Stimulated activated CD4-positive, alpha-beta T cell treated with anti-CD3 and anti-CD28 coated beads, Interleukin-15, amount 100 ng/mL, for 48 hours (primary cell): Measurements from ENCODE around the gene MAP2K6.

Experiments
- DNase-seq, 2 donors: peaks; one replicate each; pipeline ENCODE4 v3.0.0-alpha.2; 2020; ENCODE audit warnings: low read depth in 2 of 2

Gene MAP2K6

DNA sequence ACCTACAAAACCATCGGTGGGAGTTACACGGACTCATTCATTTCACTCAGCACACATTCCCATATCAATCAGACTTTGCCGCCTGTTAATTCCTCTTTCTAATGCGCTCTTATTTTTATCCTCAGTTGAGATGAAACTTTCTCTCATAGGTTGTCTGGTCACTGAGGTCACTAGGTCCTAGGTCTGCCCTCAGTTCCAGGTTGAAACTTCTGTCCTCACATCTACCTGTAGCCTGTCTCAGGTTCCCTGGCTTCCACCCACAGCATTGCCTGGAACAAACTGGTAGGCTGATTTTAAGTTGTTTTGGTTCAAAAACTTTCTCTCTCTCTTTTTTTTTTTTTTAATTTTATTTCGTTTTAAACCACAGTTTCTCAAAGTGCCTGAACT lies 119.7 kb downstream of the MAP2K6 start:
- no peak for DNase-seq

DNA sequence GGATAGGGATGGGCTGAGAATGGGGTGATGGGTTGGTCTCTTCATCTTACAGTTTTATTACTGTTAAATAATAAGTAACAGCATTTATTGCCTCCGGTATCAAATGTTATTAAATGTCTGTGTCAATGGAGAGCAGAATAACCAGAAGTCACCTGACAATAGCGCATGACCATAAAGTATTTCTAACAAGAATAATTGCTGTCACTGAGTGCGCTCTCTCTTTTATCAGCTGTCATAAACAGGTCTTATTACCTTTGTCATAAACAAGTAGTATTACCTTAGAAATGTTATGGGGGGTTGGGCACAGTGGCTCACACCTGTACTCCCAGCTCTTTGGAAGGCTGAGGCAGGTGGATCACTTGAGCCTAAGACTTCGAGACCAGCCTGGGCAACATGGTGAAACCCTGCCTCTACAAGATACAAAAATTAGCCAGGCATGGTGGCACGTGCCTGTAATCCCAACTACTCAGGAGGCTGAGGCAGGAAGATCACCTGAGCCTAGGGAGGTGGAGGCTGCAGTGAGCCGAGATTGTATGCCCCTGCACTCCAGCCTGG lies 120.6 kb downstream of the MAP2K6 start:
- no peak for DNase-seq

DNA sequence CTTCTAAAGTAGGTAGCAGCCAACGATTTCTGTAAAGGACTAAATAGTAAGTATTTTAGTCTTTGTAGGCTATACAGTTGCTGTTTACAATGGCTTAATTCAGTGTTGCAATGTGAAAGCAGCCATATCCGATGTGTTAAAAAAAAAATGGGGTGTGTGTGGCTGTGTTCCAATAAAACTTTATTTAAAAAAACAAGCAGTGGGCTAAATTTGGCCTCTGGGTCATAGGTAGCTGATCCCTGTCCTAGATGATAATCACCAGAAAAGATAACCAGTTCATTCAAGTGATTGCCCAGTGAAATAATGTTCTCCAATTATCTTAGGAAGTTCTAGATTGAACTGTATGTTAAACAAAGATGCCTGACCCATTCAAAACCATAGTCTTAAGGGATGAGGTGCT lies 124.3 kb downstream of the MAP2K6 start:
- no peak for DNase-seq

DNA sequence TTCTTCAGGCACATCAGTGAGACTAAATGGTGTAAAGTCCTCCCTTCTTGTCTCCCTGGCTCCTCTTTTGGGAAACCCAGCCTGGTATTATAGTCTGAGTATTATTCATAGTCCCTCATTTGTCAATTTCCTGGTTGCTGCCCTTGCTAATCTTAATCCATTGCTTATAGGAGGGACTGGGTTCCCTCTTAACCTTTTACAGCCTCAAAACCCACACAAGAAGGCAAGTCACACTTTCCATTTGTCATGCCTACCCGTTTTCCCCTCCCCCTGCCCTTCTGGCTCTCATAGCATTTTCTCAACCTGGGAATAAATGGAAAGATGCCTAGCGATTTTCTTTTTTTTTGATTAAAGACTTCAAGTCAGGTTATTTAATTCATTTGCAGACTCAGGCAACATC lies 124.8 kb downstream of the MAP2K6 start:
- peak in 1 of 2 donors; percentile 8 for DNase-seq

DNA sequence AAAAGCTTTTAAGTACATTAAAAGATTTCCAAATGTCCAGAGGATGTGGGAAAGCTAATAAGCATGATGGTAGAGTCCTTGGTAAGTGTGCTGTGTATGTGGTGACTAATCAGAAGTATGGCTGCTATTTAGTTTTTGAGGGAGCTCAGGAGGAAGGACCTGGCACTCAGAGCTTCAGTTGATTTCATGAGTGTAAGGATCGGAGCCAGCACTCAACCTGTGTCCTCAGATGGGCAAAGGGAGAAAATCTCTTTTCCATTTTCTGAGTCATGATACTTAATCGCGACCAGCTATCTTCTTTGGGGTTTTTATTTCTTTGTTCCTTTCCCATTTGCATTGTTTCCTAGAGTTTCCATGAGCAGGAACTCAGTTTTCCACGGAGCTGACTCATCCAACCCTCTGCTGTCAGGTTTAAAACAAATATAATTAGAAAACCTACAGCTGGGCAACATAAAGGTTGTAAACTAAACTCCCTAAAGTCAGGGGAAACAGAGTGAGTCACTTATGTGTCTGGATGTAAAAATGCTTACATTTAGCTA lies 125.4 kb downstream of the MAP2K6 start:
- no peak for DNase-seq

DNA sequence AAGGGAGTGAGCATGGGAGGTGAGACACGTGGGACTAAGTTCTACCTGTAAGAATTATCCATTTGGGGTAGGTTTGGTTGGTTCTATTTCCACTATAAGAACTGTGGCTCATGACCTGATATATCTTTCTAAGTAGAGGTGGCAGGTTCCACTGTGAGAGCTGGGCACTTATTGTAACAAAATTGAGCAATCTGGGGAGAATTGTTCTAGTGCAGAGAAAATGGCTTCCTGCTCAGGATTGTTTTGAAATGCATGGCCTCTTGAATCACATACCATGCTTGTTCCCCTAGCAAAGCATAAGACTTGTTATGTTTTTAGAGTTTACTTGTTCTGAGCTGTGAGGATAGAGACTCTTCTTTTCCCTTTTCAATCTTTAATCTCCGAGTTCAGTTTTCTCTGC lies 125.9 kb downstream of the MAP2K6 start:
- DNase-seq: no peak

DNA sequence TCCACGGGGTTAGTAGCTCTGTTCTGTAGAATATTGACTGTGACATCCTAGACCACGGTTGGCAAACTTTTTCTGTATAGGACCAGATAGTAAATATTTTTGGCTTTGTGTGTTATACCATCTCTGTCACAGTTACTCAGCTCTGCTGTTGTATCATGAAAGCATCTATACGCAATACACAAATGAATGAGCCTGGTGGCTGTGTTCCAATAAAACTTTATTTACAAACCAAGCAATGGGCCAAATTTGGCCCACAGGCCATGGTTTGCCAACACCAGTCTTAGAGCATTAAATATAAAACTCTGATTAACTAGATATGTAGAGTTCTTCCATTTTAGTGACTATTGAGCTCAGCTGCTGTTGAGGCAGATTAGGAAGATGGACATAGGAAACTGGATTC lies 132.7 kb downstream of the MAP2K6 start:
- no peak for DNase-seq

DNA sequence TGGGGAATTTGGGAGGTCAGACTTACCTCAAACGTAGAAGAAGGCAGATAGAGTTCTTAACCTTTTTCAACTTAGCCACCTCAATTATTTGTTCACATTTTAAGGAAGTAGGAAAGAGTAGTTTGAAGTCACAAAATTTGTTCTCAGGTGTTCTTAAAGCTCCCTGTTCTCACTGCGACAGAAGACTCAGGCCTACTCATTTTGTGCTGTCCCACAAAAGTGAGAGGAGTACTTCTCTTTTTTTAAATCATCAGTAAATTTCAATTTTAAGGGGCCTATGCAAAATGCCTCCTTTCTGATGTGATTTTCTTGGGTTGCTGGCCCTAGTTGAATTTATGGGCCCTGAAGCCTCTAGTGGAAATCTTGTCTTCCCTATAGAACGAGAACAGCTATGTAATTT lies 133.4 kb downstream of the MAP2K6 start:
- no peak for DNase-seq

DNA sequence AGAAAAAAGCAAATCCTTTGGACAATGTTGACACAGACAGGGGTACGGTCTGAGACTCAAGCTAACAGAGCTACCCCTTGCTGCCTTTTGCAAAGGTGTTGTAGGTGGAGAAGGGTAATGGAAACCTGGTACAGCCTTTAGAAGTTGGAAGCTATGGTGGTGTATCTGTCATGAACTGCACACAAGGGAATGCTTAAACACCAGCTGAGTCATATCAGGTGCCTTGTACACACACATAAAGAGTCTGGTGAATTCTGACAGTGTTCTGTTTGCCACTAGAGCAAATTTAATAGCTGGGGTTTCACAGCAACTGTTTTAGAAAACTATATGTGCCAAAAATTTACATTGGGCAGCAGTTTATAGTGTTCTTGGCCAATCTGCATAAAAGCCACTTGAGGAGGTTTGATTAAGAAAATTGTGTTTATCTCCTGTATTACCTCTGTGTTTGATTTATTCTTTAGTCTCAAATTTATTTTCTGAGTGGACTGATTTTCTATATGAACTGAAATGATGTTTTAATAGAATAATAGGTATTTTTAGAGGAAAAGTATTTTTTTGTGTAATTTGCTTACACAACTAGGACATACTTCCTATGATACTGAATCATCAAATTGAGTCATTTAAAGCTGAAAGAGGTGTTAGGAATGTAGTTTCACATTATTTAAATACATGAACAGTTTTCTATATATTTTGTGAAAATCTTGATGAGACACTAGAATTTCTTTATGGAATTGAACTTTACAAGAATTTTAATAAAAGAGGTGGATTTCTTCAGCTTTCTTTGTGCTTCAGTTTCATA lies 136.9 kb downstream of the MAP2K6 start:
- DNase-seq: no peak

DNA sequence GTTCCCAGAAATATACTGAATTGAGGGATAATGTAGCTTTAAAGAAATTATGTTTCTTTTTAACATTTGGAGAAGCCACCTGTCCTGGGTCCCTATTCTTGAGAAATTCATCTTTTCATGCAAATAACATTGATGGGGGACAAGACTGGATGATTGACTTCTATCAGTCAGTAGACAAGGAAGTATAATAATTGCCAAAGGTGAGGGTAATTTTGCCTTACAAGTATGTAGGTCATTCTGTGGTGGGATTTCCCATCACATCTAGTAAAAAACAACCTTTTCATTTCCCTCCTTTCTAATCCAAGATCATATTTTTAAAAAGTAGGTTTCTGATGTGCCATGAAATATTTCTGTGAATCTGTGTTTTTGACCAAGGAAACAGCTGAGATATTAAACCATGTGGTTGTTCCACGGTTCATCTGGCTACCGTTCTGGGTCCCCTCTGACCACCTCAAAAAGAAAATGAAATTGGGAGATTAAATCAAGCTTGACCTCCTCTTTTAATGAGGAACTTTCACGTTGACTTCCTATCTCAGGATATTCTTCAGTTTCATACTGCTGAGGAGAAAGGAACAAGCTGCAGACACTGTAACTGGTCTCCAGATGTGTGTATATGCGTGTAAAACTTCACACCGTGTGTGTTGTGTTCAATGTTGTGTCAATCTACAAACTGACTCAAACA lies 138.6 kb downstream of the MAP2K6 start:
- DNase-seq: no peak

DNA sequence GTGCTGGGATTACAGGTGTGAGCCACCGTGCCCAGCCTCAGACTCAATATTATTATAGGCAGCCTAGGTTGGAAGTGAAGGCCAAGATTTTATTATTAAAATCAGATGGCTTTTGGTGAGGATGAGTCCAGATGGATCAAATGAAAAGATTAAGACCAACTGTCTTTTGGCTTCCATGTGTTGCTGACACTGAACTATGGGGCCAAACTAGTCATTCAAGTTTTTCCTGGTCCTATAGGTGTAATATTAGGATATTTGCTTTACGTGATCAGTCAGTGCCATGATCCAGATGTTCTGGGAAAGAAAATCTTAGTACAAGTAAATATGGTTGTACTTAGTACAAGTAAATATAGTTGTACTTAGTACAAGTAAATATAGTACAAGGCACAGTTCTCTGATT lies 140.6 kb downstream of the MAP2K6 start:
- DNase-seq: no peak

DNA sequence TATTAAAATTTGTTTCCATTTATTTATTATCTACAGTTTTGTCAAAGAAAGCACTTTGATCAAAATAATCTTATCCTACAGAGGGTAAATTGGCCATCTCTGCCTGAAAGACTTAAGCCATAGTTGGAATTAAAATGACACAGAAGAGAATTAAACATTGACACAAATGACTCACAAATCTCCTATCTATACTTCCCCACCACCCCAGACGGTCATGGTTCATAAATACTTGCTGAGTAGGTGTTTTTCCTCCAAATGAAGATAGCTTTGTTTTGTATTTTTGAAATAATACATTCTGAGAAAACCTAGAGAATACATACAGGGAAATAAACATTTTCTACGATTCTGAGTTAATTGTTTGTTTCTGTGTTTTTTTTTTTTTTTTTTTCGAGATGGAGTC lies 142.8 kb downstream of the MAP2K6 start:
- DNase-seq: no peak

DNA sequence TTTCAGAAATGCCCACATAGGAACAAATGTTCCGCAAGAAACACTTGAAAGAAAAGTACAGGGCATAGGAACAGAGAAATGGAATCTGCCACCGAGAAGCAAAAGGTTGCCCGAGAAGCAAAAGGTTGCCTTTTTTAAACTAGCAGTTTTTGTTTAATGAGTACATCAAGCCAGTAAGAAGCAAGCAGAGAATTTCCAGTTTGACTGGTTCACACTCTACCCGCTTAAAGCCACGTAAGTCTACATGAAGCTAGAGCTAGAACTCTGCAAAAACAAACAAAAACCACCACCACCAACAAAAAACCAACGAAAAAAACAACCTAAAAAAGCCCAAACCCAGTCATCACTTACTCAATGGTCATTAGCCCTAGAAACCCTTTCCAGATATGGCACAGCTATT lies 144.3 kb downstream of the MAP2K6 start:
- no peak for DNase-seq

DNA sequence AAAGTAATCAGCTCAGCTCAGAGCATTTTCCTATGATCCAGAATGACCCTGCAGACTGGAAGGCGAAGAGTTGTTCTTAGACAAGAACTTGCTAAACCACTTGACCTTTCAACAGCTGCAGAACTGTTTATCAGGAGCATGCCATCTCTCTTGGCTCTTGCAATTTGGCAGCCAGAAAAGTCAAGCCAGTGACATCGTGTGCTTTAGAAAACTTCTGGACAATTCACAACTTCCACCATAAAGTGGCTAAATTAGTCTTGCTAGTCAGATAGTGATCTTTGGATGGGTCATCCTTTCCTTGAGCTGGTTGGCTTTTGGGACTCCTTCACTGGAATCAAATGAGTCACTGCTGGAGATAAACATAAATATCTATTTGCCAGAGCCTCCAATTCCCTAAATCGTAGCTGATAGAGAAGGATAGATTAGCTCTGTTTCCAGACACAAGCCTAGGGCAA lies 146.5 kb downstream of the MAP2K6 start:
- DNase-seq: no peak

DNA sequence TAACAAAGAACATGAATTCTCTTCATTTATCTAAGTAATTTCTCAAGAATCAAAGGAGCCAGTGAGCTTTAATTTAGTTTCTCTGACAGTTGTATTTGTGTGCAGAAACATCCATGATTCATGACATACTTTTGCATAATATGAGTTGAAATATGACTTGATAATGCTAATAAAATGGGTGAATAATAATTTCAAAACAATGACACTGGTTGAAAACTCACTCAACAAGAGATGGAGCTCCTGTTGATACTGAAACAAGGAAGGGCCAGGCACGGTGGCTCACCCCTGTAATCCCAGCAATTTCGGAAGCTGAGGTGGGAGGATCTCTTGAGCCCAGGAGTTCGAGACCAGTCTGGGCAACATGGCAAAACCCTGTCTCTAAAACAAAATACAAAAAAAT lies 147.0 kb downstream of the MAP2K6 start:
- no peak for DNase-seq

DNA sequence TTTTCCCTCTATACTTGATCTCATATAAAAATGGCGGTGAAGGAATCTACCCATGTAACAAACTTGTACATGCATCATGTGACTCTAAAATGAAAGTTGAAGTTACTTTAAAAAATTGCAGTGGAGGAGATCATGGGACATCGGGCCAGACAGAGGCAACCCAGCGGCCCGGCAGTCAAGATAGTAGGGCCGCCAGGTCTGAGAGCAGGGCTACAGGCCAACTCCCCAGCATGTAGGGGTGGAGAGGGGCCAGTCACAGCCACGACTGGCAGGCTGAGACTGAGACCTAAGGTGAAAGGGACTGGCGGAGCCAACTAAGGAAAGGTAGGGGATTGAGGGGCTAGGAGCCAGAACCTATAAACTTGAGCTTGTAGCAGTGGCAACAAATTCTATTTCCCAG lies 150.9 kb downstream of the MAP2K6 start:
- DNase-seq: no peak

DNA sequence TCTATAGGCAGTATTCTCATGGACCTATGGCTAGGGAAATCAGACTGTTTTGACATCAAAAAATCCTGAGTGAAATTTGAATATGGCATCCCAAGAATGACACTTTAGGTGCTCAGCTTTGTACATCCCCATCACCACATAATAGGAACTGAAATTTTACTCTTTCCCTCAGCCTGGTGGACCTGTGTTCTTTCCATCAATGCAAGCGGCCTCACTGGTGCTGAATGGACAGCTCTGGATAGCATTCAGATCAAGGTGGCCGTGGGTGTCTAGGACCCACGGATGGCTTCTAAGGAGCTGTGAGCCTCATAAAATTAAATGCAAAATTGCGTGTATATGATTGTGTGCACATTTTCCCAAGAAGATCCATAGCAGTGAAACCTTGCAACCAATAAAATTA lies 152.6 kb downstream of the MAP2K6 start:
- no peak for DNase-seq

DNA sequence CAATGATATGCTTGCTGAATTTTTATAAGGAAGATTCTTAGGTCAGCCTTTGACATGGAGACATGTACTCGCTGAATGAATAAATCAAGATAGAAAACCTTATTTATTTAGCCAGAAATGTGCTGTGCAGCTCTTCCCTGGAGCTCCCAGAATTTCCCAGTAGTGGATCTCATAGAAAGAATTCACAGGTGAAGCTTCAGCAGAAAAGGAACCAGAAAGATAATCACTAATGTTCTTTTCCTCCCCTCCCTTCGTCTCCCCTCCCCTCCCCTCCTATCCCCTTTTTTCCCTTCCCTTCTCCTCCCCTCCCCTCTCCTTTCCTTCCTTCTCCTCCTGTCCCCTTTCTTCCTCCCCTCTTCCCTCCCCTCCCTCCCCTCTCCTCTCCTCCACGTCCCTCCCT lies 158.2 kb downstream of the MAP2K6 start:
- DNase-seq: no peak

DNA sequence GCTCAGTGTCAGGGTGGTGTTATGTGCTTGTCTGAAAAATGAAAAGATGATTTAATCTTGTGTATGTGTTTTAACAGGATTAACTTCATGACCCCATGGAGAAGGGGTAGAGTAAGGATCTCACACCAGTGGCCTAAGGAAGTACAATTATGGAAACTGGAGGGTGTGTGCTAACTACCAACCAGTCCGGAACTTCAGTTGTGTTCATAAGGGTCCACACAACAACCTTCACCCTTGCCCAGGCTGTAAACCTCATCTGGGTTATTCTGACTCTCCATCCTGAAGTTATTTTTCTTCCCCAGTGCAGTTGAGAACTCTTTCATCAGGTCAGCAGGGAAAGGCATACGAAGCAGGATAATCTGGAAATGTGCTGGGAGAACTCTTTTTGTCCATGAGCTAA lies 158.9 kb downstream of the MAP2K6 start:
- no peak for DNase-seq

DNA sequence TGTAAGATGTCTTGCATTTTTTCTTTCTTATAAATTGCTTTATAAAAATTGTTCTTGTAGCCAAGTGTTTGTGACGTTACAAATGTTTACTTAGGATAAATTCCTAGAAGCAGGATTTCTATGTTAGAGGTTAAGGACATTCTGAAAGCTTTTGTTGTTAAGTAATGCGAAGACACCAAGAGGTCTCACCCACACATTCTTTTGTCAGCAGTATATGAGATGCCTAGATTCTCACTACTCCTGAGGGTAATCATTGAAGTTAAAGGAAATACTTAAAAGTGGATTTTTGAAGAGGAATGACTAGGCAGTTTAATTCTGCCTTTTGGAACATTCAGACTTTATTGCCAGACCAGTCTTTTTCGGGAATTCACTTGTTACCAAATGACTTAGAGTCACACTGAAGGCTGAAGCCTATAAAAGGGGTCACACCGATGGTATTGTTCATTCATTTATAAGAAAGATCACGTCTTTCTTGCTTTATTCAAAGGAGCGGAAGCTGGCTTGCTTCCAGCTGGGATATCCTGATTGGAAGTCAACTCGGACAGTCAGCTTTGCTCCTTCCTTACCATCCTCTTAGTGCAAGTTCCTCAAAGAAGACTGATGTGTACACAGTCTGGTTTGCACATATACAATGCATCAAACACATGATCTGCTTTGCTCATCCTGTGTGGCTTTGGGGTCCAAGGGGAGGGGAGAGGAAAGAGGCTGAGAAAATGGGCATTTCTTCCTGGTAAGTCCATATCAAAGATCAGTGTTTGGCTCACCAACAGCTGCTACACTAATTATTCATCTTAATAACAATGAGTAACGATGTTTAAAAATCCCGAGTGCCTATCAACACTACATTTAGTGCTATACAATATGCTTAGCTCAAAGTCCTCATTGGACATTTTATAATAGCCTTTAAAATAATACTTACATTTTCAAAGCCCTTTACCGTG lies 160.0 kb downstream of the MAP2K6 start:
- no peak for DNase-seq

DNA sequence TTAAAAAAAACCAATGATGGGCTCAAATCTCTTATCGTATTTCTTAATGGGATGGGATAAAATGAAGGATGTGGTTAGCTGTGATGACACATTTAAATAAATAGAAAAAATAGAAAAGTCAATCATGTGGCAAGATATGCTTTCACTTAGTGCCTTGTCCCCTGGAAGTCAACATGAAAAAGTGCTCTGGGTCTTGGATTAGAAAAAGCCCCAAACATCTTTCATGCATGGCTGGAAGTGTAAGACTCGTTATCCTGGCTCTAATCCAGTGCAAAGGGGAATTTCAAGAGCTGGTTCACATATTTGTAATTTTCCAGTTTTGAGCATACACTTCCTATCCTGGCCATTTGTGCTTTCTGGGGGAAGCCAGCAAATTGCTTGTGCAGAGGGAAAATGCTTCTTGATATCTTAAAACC lies 160.9 kb downstream of the MAP2K6 start:
- no peak for DNase-seq

DNA sequence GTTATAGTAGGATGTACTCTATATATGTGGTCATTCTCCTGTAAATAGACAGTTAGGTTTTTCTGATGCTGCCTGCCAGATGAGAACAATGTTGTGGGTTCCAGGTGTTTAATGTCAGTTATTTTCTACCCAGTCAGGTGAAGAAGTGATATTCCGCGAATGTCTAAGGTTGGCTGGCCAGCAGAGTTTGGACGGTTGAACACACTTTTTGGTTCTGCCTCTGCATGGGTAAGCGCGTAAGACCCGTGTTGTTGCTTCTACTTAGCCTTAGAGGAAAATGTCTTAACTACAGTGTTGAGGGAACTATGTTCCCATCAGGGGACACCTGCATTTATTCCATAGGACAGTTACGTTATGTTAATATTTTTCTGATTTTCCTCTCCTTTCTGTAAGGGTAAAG lies 162.6 kb downstream of the MAP2K6 start:
- DNase-seq: no peak
